Measurements from ENCODE around the gene LCA5L. TPM values are rescaled to one million over a fixed set of nuclear protein-coding genes. Genes with fewer than 3 reads are reported as not detected.

Gene LCA5L
- polyA plus RNA-seq, 1 donor from 2014 or later: 0.09 TPM

- Histone ChIP-seq H3K4me3 (ENCODE audit: low read length) (no peak overlapping the region), H3F3A (ENCODE audit: insufficient read depth, low read length, poor library complexity, severe bottlenecking) (no peaks in the 10 kb centered on the region), H3K79me2 (replicated peaks; ENCODE audit: insufficient read depth, low read length) (peaks cover 16% of the 10 kb centered on the region), H3K36me3 (ENCODE audit: insufficient read depth, low read length) (no peaks in the 10 kb centered on the region), H4K20me1 (ENCODE audit: insufficient read depth) (no peaks in the 10 kb centered on the region), H3K9me2 (ENCODE audit: insufficient read depth, low read length) (no peaks in the 10 kb centered on the region), H3K9me3 (ENCODE audit: low read length) (no peaks in the 10 kb centered on the region), H3K9ac (ENCODE audit: low read length) (no peak overlapping the region), H2AFZ (ENCODE audit: low read depth, low read length) (no peak overlapping the region), H3K27me3 (ENCODE audit: insufficient read depth, low read depth, low read length) (no peaks in the 10 kb centered on the region), H3K27ac (ENCODE audit: low read length) (no peak overlapping the region), H3K4me2 (ENCODE audit: low read length) (no peak overlapping the region)
- TF ChIP-seq, protein P1, sequence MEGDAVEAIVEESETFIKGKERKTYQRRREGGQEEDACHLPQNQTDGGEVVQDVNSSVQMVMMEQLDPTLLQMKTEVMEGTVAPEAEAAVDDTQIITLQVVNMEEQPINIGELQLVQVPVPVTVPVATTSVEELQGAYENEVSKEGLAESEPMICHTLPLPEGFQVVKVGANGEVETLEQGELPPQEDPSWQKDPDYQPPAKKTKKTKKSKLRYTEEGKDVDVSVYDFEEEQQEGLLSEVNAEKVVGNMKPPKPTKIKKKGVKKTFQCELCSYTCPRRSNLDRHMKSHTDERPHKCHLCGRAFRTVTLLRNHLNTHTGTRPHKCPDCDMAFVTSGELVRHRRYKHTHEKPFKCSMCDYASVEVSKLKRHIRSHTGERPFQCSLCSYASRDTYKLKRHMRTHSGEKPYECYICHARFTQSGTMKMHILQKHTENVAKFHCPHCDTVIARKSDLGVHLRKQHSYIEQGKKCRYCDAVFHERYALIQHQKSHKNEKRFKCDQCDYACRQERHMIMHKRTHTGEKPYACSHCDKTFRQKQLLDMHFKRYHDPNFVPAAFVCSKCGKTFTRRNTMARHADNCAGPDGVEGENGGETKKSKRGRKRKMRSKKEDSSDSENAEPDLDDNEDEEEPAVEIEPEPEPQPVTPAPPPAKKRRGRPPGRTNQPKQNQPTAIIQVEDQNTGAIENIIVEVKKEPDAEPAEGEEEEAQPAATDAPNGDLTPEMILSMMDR (IDR thresholded peaks at IDR 0.05; ENCODE audit: poor library complexity, severe bottlenecking): no peak
- no peak for TF ChIP-seq MXI1 (conservative IDR thresholded peaks at IDR 0.05; ENCODE audit: poor library complexity, severe bottlenecking)
- TF ChIP-seq TAF1 (IDR thresholded peaks at IDR 0.05; ENCODE audit: low read depth): no peak
- TF ChIP-seq EZH2 (IDR thresholded peaks at IDR 0.05; ENCODE audit: borderline replicate concordance, insufficient read depth, low read length, poor library complexity, severe bottlenecking): no peak
- no peak for TF ChIP-seq POLR2AphosphoS5 (IDR thresholded peaks at IDR 0.05)
- TF ChIP-seq EP300 (conservative IDR thresholded peaks at IDR 0.05; ENCODE audit: poor library complexity, severe bottlenecking): no peak
- no peak for TF ChIP-seq SMC3 (conservative IDR thresholded peaks at IDR 0.05; ENCODE audit: poor library complexity)
- TF ChIP-seq RAD21 (conservative IDR thresholded peaks at IDR 0.05): no peak
- TF ChIP-seq, protein P2, sequence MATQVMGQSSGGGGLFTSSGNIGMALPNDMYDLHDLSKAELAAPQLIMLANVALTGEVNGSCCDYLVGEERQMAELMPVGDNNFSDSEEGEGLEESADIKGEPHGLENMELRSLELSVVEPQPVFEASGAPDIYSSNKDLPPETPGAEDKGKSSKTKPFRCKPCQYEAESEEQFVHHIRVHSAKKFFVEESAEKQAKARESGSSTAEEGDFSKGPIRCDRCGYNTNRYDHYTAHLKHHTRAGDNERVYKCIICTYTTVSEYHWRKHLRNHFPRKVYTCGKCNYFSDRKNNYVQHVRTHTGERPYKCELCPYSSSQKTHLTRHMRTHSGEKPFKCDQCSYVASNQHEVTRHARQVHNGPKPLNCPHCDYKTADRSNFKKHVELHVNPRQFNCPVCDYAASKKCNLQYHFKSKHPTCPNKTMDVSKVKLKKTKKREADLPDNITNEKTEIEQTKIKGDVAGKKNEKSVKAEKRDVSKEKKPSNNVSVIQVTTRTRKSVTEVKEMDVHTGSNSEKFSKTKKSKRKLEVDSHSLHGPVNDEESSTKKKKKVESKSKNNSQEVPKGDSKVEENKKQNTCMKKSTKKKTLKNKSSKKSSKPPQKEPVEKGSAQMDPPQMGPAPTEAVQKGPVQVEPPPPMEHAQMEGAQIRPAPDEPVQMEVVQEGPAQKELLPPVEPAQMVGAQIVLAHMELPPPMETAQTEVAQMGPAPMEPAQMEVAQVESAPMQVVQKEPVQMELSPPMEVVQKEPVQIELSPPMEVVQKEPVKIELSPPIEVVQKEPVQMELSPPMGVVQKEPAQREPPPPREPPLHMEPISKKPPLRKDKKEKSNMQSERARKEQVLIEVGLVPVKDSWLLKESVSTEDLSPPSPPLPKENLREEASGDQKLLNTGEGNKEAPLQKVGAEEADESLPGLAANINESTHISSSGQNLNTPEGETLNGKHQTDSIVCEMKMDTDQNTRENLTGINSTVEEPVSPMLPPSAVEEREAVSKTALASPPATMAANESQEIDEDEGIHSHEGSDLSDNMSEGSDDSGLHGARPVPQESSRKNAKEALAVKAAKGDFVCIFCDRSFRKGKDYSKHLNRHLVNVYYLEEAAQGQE (IDR thresholded peaks at IDR 0.05; ENCODE audit: borderline replicate concordance): no peak
Measured at GRCh38 chr21:39377444-39378050, 68.0 kb downstream of the LCA5L start.

DNA sequence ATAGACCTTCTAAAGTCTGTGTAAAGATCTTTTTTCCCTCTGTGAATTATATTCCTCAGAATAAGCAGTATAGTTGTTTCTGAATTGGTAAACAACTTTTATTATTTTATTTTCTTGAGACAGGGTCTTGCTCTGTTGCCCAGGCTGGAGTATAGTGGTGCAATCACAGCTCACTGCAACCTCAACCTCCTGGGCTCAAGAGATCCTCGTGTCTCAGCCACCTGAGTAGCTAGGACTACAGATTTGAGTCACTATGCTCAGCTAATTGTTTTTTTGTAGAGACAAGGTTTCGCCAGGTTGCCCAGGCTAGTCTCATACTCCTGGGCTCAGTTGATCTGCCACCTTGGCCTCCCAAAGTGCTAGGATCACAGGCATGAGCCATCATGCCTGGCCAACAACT lies 70.1 kb downstream of the LCA5L start:
- no peak overlapping the region for H3K27ac ChIP-seq (ENCODE audit: low read length)
- TF ChIP-seq RAD21 (conservative IDR thresholded peaks at IDR 0.05) (no peak), EP300 (conservative IDR thresholded peaks at IDR 0.05; ENCODE audit: poor library complexity, severe bottlenecking) (no peak), EZH2 (IDR thresholded peaks at IDR 0.05; ENCODE audit: borderline replicate concordance, insufficient read depth, low read length, poor library complexity, severe bottlenecking) (no peak), POLR2AphosphoS5 (IDR thresholded peaks at IDR 0.05) (no peak), TAF1 (IDR thresholded peaks at IDR 0.05; ENCODE audit: low read depth) (no peak), SMC3 (conservative IDR thresholded peaks at IDR 0.05; ENCODE audit: poor library complexity) (no peak), MXI1 (conservative IDR thresholded peaks at IDR 0.05; ENCODE audit: poor library complexity, severe bottlenecking) (no peak)
- TF ChIP-seq, protein P1 (IDR thresholded peaks at IDR 0.05; ENCODE audit: poor library complexity, severe bottlenecking): no peak
- TF ChIP-seq, protein P2 (IDR thresholded peaks at IDR 0.05; ENCODE audit: borderline replicate concordance): no peak

More for the DNA sequence above, 70.1 kb downstream of the LCA5L start:
- H4K20me1 ChIP-seq (ENCODE audit: insufficient read depth): no peaks in the 10 kb centered on the region
- H3K4me2 ChIP-seq (ENCODE audit: low read length): no peak overlapping the region
- H2AFZ ChIP-seq (ENCODE audit: low read depth, low read length): no peak overlapping the region
- H3K9ac ChIP-seq (ENCODE audit: low read length): no peak overlapping the region
- H3K27me3 ChIP-seq (ENCODE audit: insufficient read depth, low read depth, low read length): no peaks in the 10 kb centered on the region
- no peaks in the 10 kb centered on the region for H3K36me3 ChIP-seq (ENCODE audit: insufficient read depth, low read length)
- no peaks in the 10 kb centered on the region for H3F3A ChIP-seq (ENCODE audit: insufficient read depth, low read length, poor library complexity, severe bottlenecking)
- no peaks in the 10 kb centered on the region for H3K9me2 ChIP-seq (ENCODE audit: insufficient read depth, low read length)
- H3K9me3 ChIP-seq (ENCODE audit: low read length): no peaks in the 10 kb centered on the region
- no peaks in the 10 kb centered on the region for H3K79me2 ChIP-seq (replicated peaks; ENCODE audit: insufficient read depth, low read length)
- H3K4me3 ChIP-seq (ENCODE audit: low read length): no peak overlapping the region

Data from neural cell (in vitro differentiated cells).